Neural cell (in vitro differentiated cells): ENCODE results near the gene CIROP. TPM values are rescaled to one million over a fixed set of nuclear protein-coding genes. Genes with fewer than 3 reads are reported as not detected.

Source experiments
- H2AFZ ChIP-seq: fragments of 200-600, 300-800 bp; sonication (generic), shearing (Covaris generic); 2 replicates; pipeline ENCODE4 v1.6.0; 2014; ENCODE audit warnings: low read depth, mild to moderate bottlenecking, antibody characterized with exemption, low read length, moderate library complexity
- H3F3A ChIP-seq: fragments of 200-600 bp; shearing (Covaris generic); 2 replicates; pipeline ENCODE4 v1.6.1; 2016; ENCODE audit warnings: mild to moderate bottlenecking, moderate library complexity, mixed read lengths, antibody characterized with exemption, low read length; ENCODE audit not compliant: insufficient read depth, poor library complexity, severe bottlenecking
- H3K27ac ChIP-seq: fragments of 200-600, 300-800 bp; sonication (generic), shearing (Covaris generic); 2 replicates; pipeline ENCODE4 v1.5.1; 2014; ENCODE audit warnings: mild to moderate bottlenecking, low read length, moderate library complexity
- H3K27me3 ChIP-seq: fragments of 300-800, 200-600 bp; sonication (generic), shearing (Covaris generic); 2 replicates; pipeline ENCODE4 v1.6.0; 2014; ENCODE audit warnings: mild to moderate bottlenecking, low read depth, low read length, moderate library complexity; ENCODE audit not compliant: insufficient read depth
- H3K36me3 ChIP-seq: fragments of 300-800, 200-600 bp; sonication (generic), shearing (Covaris generic); 2 replicates; pipeline ENCODE4 v1.5.1; 2014; ENCODE audit warnings: mild to moderate bottlenecking, antibody characterized with exemption, low read length, moderate library complexity; ENCODE audit not compliant: insufficient read depth
- H3K4me2 ChIP-seq: fragments of 300-800, 200-600 bp; sonication (generic), shearing (Covaris generic); 2 replicates; pipeline ENCODE4 v1.6.0; 2014; ENCODE audit warnings: mild to moderate bottlenecking, low read length
- H3K4me3 ChIP-seq: fragments of 300-800, 200-600 bp; sonication (generic), shearing (Covaris generic); 2 replicates; pipeline ENCODE4 v1.5.1; 2014; ENCODE audit warnings: mild to moderate bottlenecking, low read length, moderate library complexity
- H3K79me2 ChIP-seq: fragments of 200-600 bp; shearing (Covaris generic); replicated peaks from 2 replicates; pipeline ENCODE4 v1.6.0; 2014; ENCODE audit warnings: mild to moderate bottlenecking, low read length, moderate library complexity; ENCODE audit not compliant: insufficient read depth
- H3K9ac ChIP-seq: fragments of 300-800, 200-600 bp; sonication (generic), shearing (Covaris generic); 2 replicates; pipeline ENCODE4 v1.6.1; 2016; ENCODE audit warnings: mild to moderate bottlenecking, low read length, mixed read lengths
- H3K9me2 ChIP-seq: fragments of 200-600 bp; shearing (Covaris generic); 2 replicates; pipeline ENCODE4 v1.6.1; 2016; ENCODE audit warnings: mild to moderate bottlenecking, low read length, mixed read lengths; ENCODE audit not compliant: insufficient read depth
- H3K9me3 ChIP-seq: fragments of 200-600, 300-800 bp; sonication (generic), shearing (Covaris generic); 2 replicates; pipeline ENCODE4 v1.6.1; 2016; ENCODE audit warnings: mild to moderate bottlenecking, mixed run types, low read length, moderate library complexity, mixed read lengths
- H4K20me1 ChIP-seq: fragments of 200-600 bp; shearing (Covaris generic); 2 replicates; pipeline ENCODE4 v1.6.1; 2016; ENCODE audit warnings: mild to moderate bottlenecking, mixed run types; ENCODE audit not compliant: insufficient read depth
- CTCF ChIP-seq: fragments of 450-650 bp; IDR thresholded peaks from 2 replicates; pipeline ENCODE4 v1.5.1; 2014; ENCODE audit warnings: antibody characterized with exemption, mild to moderate bottlenecking, moderate library complexity; ENCODE audit not compliant: poor library complexity, severe bottlenecking
- EP300 ChIP-seq: fragments of 450-650 bp; conservative IDR thresholded peaks from 2 replicates; pipeline ENCODE4 v1.6.1; 2014; ENCODE audit warnings: antibody characterized with exemption, mild to moderate bottlenecking, moderate library complexity; ENCODE audit not compliant: poor library complexity, severe bottlenecking
- EZH2 ChIP-seq: fragments of 200-600, 300-800 bp; shearing (Covaris generic), sonication (generic); IDR thresholded peaks from 2 replicates; pipeline ENCODE4 v1.6.1; 2014; ENCODE audit warnings: antibody characterized with exemption, low read length, borderline replicate concordance, mild to moderate bottlenecking; ENCODE audit not compliant: insufficient read depth, poor library complexity, severe bottlenecking
- MXI1 ChIP-seq: fragments of 450-650 bp; conservative IDR thresholded peaks from 2 replicates; pipeline ENCODE4 v1.6.1; 2014; ENCODE audit warnings: antibody characterized with exemption, mild to moderate bottlenecking; ENCODE audit not compliant: poor library complexity, severe bottlenecking
- POLR2AphosphoS5 ChIP-seq: IDR thresholded peaks from 2 replicates; pipeline ENCODE4 v1.6.1; 2012
- RAD21 ChIP-seq: fragments of 450-650 bp; conservative IDR thresholded peaks from 2 replicates; pipeline ENCODE4 v1.6.1; 2014; ENCODE audit warnings: antibody characterized with exemption, mild to moderate bottlenecking, moderate library complexity
- REST ChIP-seq: IDR thresholded peaks from 2 replicates; pipeline ENCODE4 v1.6.1; 2012; ENCODE audit warnings: borderline replicate concordance
- SMC3 ChIP-seq: fragments of 450-650 bp; conservative IDR thresholded peaks from 2 replicates; pipeline ENCODE4 v1.6.1; 2014; ENCODE audit warnings: antibody characterized with exemption, mild to moderate bottlenecking, moderate library complexity; ENCODE audit not compliant: poor library complexity
- TAF1 ChIP-seq: IDR thresholded peaks from 2 replicates; pipeline ENCODE4 v1.6.1; 2012; ENCODE audit warnings: low read depth
- polyA plus RNA-seq: library from polyadenylated mRNA; depleted of rRNA; stranded (reverse); fragments of >200 nt; gene quantifications from 2 replicates; pipeline ENCODE4 v1.2.3, GENCODE V29; 2014

CIROP gene
- polyA plus RNA-seq, 1 donor from 2014 or later: not detected

- Histone ChIP-seq H3K9me3 (no peaks in the 10 kb centered on the region), H3K27me3 (no peaks in the 10 kb centered on the region), H3K27ac (no peak overlapping the region), H4K20me1 (no peaks in the 10 kb centered on the region), H3K9me2 (no peaks in the 10 kb centered on the region), H3K36me3 (no peaks in the 10 kb centered on the region), H3F3A (no peaks in the 10 kb centered on the region), H3K4me2 (no peak overlapping the region), H3K4me3 (no peak overlapping the region), H2AFZ (no peak overlapping the region), H3K9ac (no peak overlapping the region), H3K79me2 (no peaks in the 10 kb centered on the region)
- no peak for TF ChIP-seq TAF1
- TF ChIP-seq RAD21: no peak
- TF ChIP-seq POLR2AphosphoS5: no peak
- TF ChIP-seq SMC3: no peak
These were observed 14.9 kb upstream of the CIROP start for GRCh38 chr14:23119363-23120327.

GRCh38 chr14:23118506-23119362 is 13.9 kb upstream of the CIROP start, which contains the start of gene CEBPE:
Gene CEBPE (minus strand): TSS chr14:23119255. CDS start chr14:23119091, 164 bp downstream.
- Histone ChIP-seq H3K4me3 (no peak within 1 kb of the TSS), H3K79me2 (no peaks in the 10 kb centered on the region), H3K4me2 (no peak within 1 kb of the TSS), H3K27ac (no peak within 1 kb of the TSS), H3F3A (no peaks in the 10 kb centered on the region), H4K20me1 (no peaks in the 10 kb centered on the region), H3K9me3 (no peaks in the 10 kb centered on the region), H3K9ac (no peak within 1 kb of the TSS), H2AFZ (no peak within 1 kb of the TSS), H3K9me2 (no peaks in the 10 kb centered on the region), H3K27me3 (no peaks in the 10 kb centered on the region), H3K36me3 (no peaks in the 10 kb centered on the region)
- TF ChIP-seq CTCF: no peak
- TF ChIP-seq SMC3: no peak
- no peak for TF ChIP-seq TAF1
- TF ChIP-seq REST: no peak
- no peak for TF ChIP-seq RAD21
- TF ChIP-seq POLR2AphosphoS5: no peak
- no peak for TF ChIP-seq EZH2
- no peak for TF ChIP-seq EP300
- no peak for TF ChIP-seq MXI1
